NCI-H1694 treated with DMSO at 0.1 percent for 48 hours (cell line): Measurements from ENCODE around the gene MLLT10.

Source experiments
- DNase-seq: peaks from one replicate; lab custom pipeline; 2025; lab: John Stamatoyannopoulos, UW

MLLT10 gene

GRCh38 chr10:21638681-21639080 lies 104.6 kb downstream of the MLLT10 start:
- no peak for DNase-seq

GRCh38 chr10:21648040-21648439 lies 114.0 kb downstream of the MLLT10 start:
- DNase-seq: no peak

GRCh38 chr10:21649454-21649872 lies 115.4 kb downstream of the MLLT10 start:
- DNase-seq: no peak

GRCh38 chr10:21650353-21650752 lies 116.3 kb downstream of the MLLT10 start:
- no peak for DNase-seq

- no peak for DNase-seq
Measured at GRCh38 chr10:21655236-21655635, 121.2 kb downstream of the MLLT10 start.

- no peak for DNase-seq
Measured at GRCh38 chr10:21655687-21656086, 121.7 kb downstream of the MLLT10 start.

GRCh38 chr10:21661087-21661486 lies 127.1 kb downstream of the MLLT10 start:
- no peak for DNase-seq

GRCh38 chr10:21661935-21662334 lies 127.9 kb downstream of the MLLT10 start:
- no peak for DNase-seq

GRCh38 chr10:21662635-21663034 lies 128.6 kb downstream of the MLLT10 start:
- no peak for DNase-seq

GRCh38 chr10:21668831-21669230 lies 134.8 kb downstream of the MLLT10 start:
- no peak for DNase-seq

- no peak for DNase-seq
Measured at GRCh38 chr10:21670391-21670790, 136.4 kb downstream of the MLLT10 start.

- DNase-seq: no peak
Measured at GRCh38 chr10:21673668-21674067, 139.6 kb downstream of the MLLT10 start.

- DNase-seq: peak; percentile 36
Measured at GRCh38 chr10:21675157-21675796, 141.2 kb downstream of the MLLT10 start.

GRCh38 chr10:21677551-21677950 lies 143.5 kb downstream of the MLLT10 start:
- DNase-seq: no peak

GRCh38 chr10:21681156-21681555 lies 147.1 kb downstream of the MLLT10 start:
- no peak for DNase-seq

GRCh38 chr10:21687266-21688008 lies 153.4 kb downstream of the MLLT10 start:
- DNase-seq: no peak

- no peak for DNase-seq
Measured at GRCh38 chr10:21688009-21688332, 153.9 kb downstream of the MLLT10 start.

- DNase-seq: no peak
Measured at GRCh38 chr10:21688870-21689269, 154.8 kb downstream of the MLLT10 start.

- DNase-seq: no peak
Measured at GRCh38 chr10:21689881-21690280, 155.8 kb downstream of the MLLT10 start.

GRCh38 chr10:21692916-21693315 lies 158.9 kb downstream of the MLLT10 start:
- DNase-seq: no peak

GRCh38 chr10:21693418-21693817 lies 159.4 kb downstream of the MLLT10 start:
- DNase-seq: no peak

GRCh38 chr10:21694631-21695030 lies 160.6 kb downstream of the MLLT10 start:
- DNase-seq: no peak

GRCh38 chr10:21696302-21696701 lies 162.3 kb downstream of the MLLT10 start:
- no peak for DNase-seq

- no peak for DNase-seq
Measured at GRCh38 chr10:21699575-21699974, 165.5 kb downstream of the MLLT10 start.
